Natural killer cell (primary cell): Measurements from ENCODE around the gene PRPF4. TPM values are rescaled to one million over a fixed set of nuclear protein-coding genes. Genes with fewer than 3 reads are reported as not detected.

ENCODE experiments used
- ATAC-seq, 3 donors: fragments of 150-1000 bp in 2 of 3; fragments of 200-7000 bp in 1 of 3; cut with Tn5 transposase; 1 replicate in 1 of 3; 2 replicates in 2 of 3; pipeline ENCODE4 v1.10.0; 2021; ENCODE audit warnings: mild to moderate bottlenecking in 2 of 3, moderate library complexity in 2 of 3
- DNase-seq, 2 donors: peaks; one replicate each; pipeline versions ENCODE4 v3.0.0 to v3.0.0-alpha.2; 2013 to 2021; ENCODE audit warnings: mixed read lengths in 1 of 2
- H3K27ac ChIP-seq: one replicate; pipeline ENCODE4 v1.5.1; 2013; ENCODE audit warnings: mild to moderate bottlenecking, low read length
- H3K27me3 ChIP-seq: one replicate; pipeline ENCODE4 v1.6.1; 2013; ENCODE audit warnings: low read length; ENCODE audit not compliant: control insufficient read depth, insufficient read depth
- H3K36me3 ChIP-seq: one replicate; pipeline ENCODE4 v1.6.1; 2013; ENCODE audit warnings: low read length; ENCODE audit not compliant: control insufficient read depth, insufficient read depth
- H3K4me1 ChIP-seq: one replicate; pipeline ENCODE4 v1.6.1; 2013; ENCODE audit warnings: low read length; ENCODE audit not compliant: control insufficient read depth, insufficient read depth
- H3K4me3 ChIP-seq: one replicate; pipeline ENCODE4 v1.5.1; 2013; ENCODE audit warnings: low read length
- H3K9me3 ChIP-seq: one replicate; pipeline ENCODE4 v1.6.1; 2013; ENCODE audit warnings: low read length; ENCODE audit not compliant: control insufficient read depth, insufficient read depth
- H3K27ac Mint-ChIP-seq, 2 donors: one replicate each; pipeline ENCODE4 v1.8.0; 2022; ENCODE audit warnings: mild to moderate bottlenecking in 2 of 2, mixed read lengths in 2 of 2, moderate library complexity in 1 of 2
- H3K27me3 Mint-ChIP-seq, 2 donors: one replicate each; pipeline ENCODE4 v1.8.0; 2022; ENCODE audit warnings: low read depth in 2 of 2, mixed read lengths in 2 of 2
- H3K36me3 Mint-ChIP-seq: one replicate; pipeline ENCODE4 v1.8.0; 2022; ENCODE audit warnings: mixed read lengths
- H3K4me1 Mint-ChIP-seq, 2 donors: one replicate each; pipeline ENCODE4 v1.8.0; 2022; ENCODE audit warnings: mixed read lengths in 2 of 2
- H3K4me3 Mint-ChIP-seq: one replicate; pipeline ENCODE4 v1.8.0; 2022; ENCODE audit warnings: mild to moderate bottlenecking, moderate library complexity, mixed read lengths
- H3K9me3 Mint-ChIP-seq, 2 donors: one replicate each; pipeline ENCODE4 v1.8.0; 2022; ENCODE audit warnings: mixed read lengths in 2 of 2
- CTCF ChIP-seq: fragments of 200-600 bp; IDR thresholded peaks from one replicate; pipeline ENCODE4 v1.8.0; 2022; ENCODE audit warnings: antibody characterized with exemption
- WGBS: methylation state at CpG from one replicate; pipeline ENCODE4 v1.1.7; 2013; ENCODE audit warnings: missing lambda C conversion rate; ENCODE audit not compliant: insufficient coverage; 5-methylcytosine and 5-hydroxymethylcytosine counted together
- intact Hi-C: fragments of 100-400 bp; cut with micrococcal nuclease; formaldehyde crosslinking; loops from one replicate; pipeline ENCODE4 v1.14.2; 2022
- total RNA-seq, 4 donors: library from RNA; stranded (reverse); fragments of 120-200 nt in 1 of 4; gene quantifications; one replicate each; pipeline versions ENCODE4 v1.2.3 to v1.2.4, GENCODE V29; 2013 to 2022

PRPF4 gene
- total RNA-seq, 3 donors from 2014 or later (not counting 1 experiment from before 2014, with no cell fraction given) = 16.9 to 23.2 (median 21.1) TPM

- Mint-ChIP-seq H3K27me3 (peaks cover 1 to 8% of the 10 kb centered on the region in 2 donors), H3K4me1 (no peaks in the 10 kb centered on the region), H3K9me3 (no peaks in the 10 kb centered on the region), H3K4me3 (no peak overlapping the region), H3K27ac (no peak overlapping the region), H3K36me3 (no peaks in the 10 kb centered on the region)
- no peak for TF ChIP-seq CTCF
- H3K4me1 ChIP-seq = no peaks in the 10 kb centered on the region
- no peak overlapping the region for H3K27ac ChIP-seq
- DNase-seq (no peak), ATAC-seq (no peak)
- H3K9me3 ChIP-seq = no peaks in the 10 kb centered on the region
- WGBS = 93% methylated on average over 3 of the region's 3 CpGs
- H3K4me3 ChIP-seq = no peak overlapping the region
- H3K27me3 ChIP-seq = no peaks in the 10 kb centered on the region
- intact Hi-C loops = no loop called here
- H3K36me3 ChIP-seq = no peaks in the 10 kb centered on the region
These were observed 44.6 kb downstream of the PRPF4 start for GRCh38 chr9:113320051-113320450.

- DNase-seq = no peak
- Mint-ChIP-seq H3K4me1 (no peaks in the 10 kb centered on the region), H3K27ac (no peak overlapping the region), H3K4me3 (no peak overlapping the region), H3K9me3 (no peaks in the 10 kb centered on the region), H3K36me3 (no peaks in the 10 kb centered on the region), H3K27me3 (peaks cover 0 to 2% of the 10 kb centered on the region in 2 donors)
- no peak overlapping the region for H3K4me3 ChIP-seq
- no peaks in the 10 kb centered on the region for H3K9me3 ChIP-seq
- 87% methylated on average over 6 of the region's 6 CpGs for WGBS
- TF ChIP-seq CTCF = no peak
- H3K4me1 ChIP-seq = no peaks in the 10 kb centered on the region
- intact Hi-C loops = no loop called here
- H3K27ac ChIP-seq = no peak overlapping the region
- H3K36me3 ChIP-seq = no peaks in the 10 kb centered on the region
- H3K27me3 ChIP-seq = no peaks in the 10 kb centered on the region
- ATAC-seq = no peak
These were observed 47.2 kb downstream of the PRPF4 start for GRCh38 chr9:113322671-113323070.

- Histone ChIP-seq H3K4me3 (no peak overlapping the region), H3K36me3 (no peaks in the 10 kb centered on the region), H3K27ac (no peak overlapping the region), H3K4me1 (no peaks in the 10 kb centered on the region), H3K9me3 (no peaks in the 10 kb centered on the region), H3K27me3 (no peaks in the 10 kb centered on the region)
- Mint-ChIP-seq H3K4me1 (no peaks in the 10 kb centered on the region), H3K36me3 (no peaks in the 10 kb centered on the region), H3K4me3 (no peak overlapping the region), H3K27ac (no peak overlapping the region), H3K27me3 (peaks cover 0 to 5% of the 10 kb centered on the region in 2 donors), H3K9me3 (no peaks in the 10 kb centered on the region)
- DNase-seq = no peak
- TF ChIP-seq CTCF = no peak
- no peak for ATAC-seq
- WGBS = 96% methylated on average over 4 of the region's 4 CpGs
- intact Hi-C loops = no loop called here
These were observed 50.8 kb downstream of the PRPF4 start for GRCh38 chr9:113326230-113326629.

GRCh38 chr9:113328045-113328782, 52.8 kb downstream of the PRPF4 start:
- no peaks in the 10 kb centered on the region for H3K36me3 Mint-ChIP-seq

More at GRCh38 chr9:113328045-113328782, 52.8 kb downstream of the PRPF4 start:
- DNase-seq (no peak), ATAC-seq (no peak)
- Mint-ChIP-seq H3K4me1 (no peaks in the 10 kb centered on the region), H3K9me3 (no peaks in the 10 kb centered on the region), H3K27me3 (peaks cover 0 to 5% of the 10 kb centered on the region in 2 donors), H3K27ac (no peak overlapping the region), H3K4me3 (no peak overlapping the region)
- Histone ChIP-seq H3K4me1 (no peaks in the 10 kb centered on the region), H3K27me3 (no peaks in the 10 kb centered on the region), H3K36me3 (no peaks in the 10 kb centered on the region), H3K27ac (no peak overlapping the region), H3K9me3 (no peaks in the 10 kb centered on the region), H3K4me3 (no peak overlapping the region)
- TF ChIP-seq CTCF = no peak
- 79% methylated on average over 2 of the region's 3 CpGs for WGBS
- intact Hi-C loops = no loop called here
